NCI-H2227 treated with DMSO at 0.1 percent for 48 hours (cell line): ENCODE data around the gene ETFA.
"Not testable (repeated sequence)": the region's sequence is repeated elsewhere in the genome, so short reads cannot be mapped to it uniquely, and the experiment has no call there.

Experiments
- DNase-seq: peaks from one replicate; lab custom pipeline; 2025; lab: John Stamatoyannopoulos, UW

The ETFA gene

DNA sequence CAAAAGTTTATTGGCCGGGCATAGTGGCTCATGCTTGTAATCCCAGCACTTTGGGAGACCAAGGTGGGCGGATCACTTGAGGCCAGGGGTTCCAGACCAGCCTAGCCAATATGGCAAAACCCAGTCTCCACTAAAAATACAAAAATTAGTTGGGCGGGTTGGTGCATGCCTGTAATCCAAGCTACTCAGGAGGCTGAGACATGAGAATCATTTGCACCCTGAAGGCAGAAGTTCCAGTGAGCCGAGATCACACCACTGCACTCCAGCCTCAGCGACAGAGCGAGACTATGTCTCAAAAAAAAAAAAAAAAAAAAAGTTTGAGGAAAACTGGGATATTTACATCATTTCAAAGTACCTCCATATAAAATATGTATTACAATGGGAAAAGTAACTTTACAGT lies 40.4 kb downstream of the ETFA start:
- DNase-seq = no peak

- DNase-seq = no peak
Measured at GRCh38 chr15:76267077-76267476, 44.2 kb downstream of the ETFA start.

DNA sequence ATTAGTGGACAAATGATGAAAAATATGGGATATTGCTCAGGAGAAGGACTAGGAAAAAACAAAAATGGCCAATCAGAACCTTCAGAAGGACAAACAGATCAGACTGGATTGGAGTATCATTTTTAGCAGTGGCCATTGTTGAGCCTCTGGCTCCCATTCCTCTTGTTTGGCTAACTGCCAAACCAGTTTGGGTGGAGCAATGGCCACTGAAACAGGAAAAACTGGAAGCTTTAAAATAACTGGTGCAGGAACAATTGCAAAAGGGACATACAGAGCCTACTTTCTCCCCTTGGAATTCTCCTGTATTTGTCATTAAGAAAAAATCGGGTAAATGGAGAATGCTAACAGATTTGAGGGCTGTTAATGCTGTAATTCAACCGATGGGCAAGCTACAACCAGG lies 45.5 kb downstream of the ETFA start:
- DNase-seq = not testable (repeated sequence)

GRCh38 chr15:76260246-76260938 lies 50.9 kb downstream of the ETFA start:
- no peak for DNase-seq

DNA sequence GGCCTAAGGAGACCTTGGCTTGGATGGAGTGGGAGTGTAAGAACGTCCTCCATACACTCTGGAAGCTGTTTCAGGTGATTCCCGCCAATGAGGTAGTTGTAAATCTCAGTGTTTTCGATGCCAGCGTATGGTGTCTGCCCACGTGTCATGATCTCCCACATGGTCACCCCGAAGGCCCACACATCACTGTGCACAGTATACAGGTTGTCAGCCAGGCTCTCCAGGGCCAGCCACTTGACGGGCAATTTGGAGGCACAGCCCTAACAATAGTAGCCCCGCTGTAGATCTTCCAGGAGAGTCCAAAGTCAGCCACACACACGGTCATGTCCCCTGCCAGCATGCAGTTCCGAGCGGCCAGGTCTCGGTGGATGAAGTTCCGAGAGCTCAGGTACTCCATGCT lies 51.9 kb downstream of the ETFA start:
- DNase-seq = no peak

DNA sequence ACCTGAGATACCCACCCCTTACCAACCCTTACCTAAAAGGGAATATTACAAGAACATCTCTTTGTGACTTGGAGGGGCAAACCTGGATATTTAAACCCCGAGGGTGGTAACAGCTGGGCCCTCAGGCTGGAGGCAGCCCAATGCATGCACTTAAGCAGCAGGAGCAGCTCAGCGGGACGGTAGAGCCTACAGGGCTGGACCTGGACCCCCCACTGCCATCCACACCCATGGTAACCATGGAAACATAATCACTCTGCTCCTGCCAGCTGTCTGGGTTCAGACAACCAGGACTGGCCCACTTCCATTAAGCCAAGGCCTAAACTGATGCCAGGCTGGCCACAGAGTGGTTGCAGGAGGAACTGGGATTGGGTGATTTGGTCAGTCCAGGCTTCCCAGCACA lies 52.8 kb downstream of the ETFA start:
- no peak for DNase-seq

GRCh38 chr15:76253691-76254473 lies 57.4 kb downstream of the ETFA start:
- no peak for DNase-seq

DNA sequence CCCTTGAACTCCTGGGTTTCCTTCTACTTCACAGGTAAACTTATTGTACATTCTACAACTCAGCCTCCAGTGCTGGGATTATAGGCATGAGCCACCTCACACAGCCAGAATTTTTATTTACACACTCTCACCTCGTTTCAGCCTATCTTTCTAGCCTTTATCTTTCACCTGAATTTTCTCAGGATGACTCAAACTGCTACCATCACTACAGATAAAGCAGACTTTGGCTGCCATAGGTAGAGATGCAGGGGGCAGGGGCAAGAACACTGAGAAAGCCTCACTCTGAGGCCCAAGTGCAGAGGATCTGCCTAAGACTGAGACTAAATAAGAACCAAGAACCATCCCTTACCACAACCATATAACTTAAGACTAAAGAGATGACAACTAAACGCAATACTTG lies 59.0 kb downstream of the ETFA start:
- DNase-seq = no peak

GRCh38 chr15:76251717-76252116 lies 59.6 kb downstream of the ETFA start:
- DNase-seq = no peak

DNA sequence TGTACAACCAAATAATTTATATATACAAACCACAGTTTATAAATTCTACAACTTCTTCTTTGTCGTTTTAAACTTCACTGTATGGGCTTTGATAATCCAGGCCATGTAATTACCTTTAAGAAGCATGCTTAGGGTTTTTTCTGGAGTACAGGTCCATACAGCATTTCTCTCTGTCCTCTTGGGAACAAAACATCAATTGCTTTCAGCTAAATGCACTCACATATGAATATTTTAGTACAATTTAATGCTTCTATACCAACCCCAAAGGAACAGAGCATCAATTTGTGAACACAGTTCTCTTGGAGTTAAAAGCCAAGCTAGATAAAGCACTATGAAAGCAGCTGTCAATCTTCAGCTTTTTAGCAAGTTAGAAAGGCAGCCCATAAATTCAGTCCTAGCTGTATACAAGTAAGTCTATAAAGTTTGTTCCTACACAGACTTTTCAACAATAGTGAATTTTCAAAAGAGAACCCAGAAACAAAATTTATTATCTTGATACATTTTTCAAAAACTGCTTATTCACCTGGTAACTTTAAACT lies 66.1 kb downstream of the ETFA start:
- DNase-seq = no peak

DNA sequence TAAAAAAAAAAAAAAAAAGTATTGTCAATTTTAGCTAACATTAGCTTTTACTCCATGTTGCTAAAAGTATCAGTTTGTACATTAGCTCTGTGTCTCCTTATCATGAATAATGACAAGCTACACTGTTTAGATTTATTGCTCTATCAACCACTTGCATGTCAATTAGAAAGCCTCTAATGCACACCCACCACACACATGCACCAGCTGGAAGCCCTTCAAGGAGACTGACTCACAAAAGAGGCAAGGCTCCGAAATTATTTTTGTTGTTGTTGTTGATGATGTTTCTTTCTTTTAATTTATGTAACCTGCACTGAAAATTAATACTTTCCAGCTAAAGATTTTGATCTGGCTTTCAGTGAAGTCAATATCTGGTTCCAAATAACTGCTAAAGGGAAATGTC lies 71.5 kb downstream of the ETFA start:
- DNase-seq = no peak

DNA sequence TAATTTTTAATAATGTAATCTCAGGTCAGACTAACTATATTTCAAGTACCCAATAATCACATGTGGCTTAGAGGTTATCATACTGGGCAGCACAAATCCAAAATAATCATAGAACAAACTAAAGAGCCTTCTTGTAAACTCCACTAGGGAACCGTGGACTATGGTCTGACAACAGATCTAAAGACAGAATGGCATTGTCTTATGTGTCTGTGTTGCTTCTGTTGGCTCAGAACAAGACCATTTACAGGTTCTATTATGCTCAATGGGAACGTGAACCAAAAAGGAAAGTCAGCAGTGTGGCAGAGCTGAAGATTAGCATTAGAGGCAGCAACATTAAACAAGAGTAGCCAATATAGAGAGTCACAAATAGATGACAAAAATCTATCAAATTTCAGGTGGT lies 74.9 kb downstream of the ETFA start:
- DNase-seq = no peak

GRCh38 chr15:76235186-76235826 lies 76.0 kb downstream of the ETFA start:
- peak; percentile 56 for DNase-seq

DNA sequence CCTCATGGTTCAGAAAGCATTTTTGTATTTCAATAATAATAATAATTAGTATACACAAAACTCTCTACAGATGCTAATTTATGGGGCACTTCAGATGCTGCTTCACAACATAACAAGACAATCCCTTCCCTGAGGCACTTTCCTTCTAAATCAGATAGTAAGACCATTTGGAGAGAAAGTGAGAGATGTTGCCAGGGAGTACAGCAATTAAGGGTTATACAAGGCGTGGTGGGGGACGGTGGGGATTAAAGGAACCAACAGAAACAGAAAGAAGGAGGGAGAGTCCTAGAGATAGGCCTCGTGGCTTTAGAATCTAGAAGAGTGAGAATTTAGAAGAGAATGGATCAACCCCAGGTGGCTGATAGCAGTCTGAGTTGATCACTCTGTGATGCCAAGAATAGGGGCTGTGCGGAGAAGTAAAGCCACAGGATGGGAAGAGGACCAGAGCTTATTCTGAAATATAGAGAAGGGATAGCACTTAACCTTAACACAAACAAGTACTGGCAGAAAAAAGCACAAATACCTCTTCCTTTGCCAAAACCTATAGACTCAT lies 76.9 kb downstream of the ETFA start:
- DNase-seq = peak; percentile 37

GRCh38 chr15:76233921-76234320 lies 77.3 kb downstream of the ETFA start:
- no peak for DNase-seq

DNA sequence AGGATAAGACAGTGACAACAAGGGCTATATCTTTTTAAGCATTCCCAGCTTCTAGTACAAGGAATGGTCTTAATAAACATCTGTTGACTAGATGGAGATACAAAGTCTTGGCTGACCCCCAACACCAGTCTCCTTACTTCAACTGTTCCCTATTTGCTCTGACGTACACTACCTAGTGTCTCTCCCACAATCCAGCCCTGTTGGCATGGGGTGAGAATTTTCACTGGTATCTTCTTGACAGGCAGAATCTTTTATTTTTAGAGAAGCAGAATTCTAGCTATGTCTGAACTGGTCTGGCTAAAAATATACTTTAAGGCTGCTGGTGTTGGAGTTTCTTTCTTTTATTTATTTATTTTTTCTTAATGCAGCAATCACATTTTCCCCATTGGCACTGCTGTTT lies 82.0 kb downstream of the ETFA start:
- DNase-seq = no peak

DNA sequence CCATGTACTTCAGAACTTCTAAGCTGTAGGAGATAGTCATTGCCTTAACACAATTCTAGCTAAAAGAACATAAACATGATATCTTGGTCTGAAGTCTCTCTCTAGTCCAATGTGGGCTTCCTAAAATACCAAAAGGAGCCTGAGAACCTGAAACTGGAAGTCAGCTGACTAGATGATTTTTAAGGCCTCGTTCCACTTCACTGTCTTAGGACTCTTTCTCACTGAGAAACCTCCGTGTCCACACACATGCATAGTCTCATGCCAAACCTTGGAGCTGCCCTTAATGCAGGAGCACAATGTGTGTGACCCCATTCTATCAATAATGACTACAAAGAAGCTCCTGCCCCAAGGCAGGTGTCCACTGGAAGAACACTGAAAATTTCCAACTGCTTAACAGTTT lies 87.7 kb downstream of the ETFA start:
- DNase-seq = no peak

GRCh38 chr15:76222159-76222558 lies 89.1 kb downstream of the ETFA start:
- no peak for DNase-seq

GRCh38 chr15:76221085-76221767 lies 90.0 kb downstream of the ETFA start:
- no peak for DNase-seq

DNA sequence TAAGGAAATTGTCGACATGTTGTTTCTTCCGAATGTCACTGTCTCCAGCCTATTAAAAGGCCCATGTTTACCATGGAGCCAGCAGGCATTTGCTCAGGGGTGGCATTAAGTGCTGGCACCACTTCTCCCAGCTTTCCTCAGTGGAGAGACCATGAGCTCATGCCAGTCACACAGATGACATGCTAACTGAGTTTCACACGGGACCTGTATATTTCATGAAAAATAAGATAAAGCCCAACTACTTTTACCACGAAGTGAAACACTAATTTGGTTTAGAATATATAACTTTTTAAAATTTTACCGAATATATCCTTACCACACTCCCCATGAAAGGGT lies 93.4 kb downstream of the ETFA start:
- DNase-seq = no peak

DNA sequence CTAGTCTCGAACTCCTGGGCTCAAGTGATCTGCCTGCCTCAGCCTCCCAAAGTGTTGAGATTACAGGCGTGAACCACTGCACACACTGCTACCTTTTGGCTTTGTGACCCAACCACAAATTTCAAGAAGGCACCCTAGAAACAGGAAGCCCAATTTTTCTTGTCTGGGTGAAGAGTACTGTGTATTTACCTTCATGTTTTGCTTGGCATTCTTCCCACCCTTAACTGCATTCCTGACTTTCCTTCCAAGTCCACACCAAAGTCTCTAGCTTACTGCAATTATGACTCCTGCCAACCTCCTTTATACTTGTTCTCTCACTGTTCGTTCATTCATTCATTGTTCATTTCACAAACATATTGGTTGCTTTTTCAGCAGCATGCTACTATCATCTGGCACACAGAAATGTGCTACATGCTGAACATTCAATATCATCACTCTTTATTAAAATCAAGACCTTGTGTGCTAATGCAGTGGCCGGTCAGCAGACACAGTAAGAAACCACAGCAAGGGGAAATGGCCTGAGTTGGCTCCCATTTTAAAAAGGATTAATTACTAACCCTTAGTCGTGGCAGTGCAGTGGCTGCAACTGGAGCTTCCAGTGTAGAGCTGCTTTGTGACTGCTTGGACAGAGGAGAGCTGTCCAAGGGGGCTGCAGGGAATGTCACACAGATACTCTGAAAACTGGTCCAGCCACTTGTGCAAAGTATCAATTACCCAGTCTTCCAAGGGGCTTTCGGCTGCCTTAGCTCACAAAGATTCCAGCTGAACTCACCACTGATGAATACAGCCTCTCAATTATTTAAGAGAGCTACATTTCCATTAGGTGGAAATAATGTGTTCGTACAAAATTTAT lies 94.0 kb downstream of the ETFA start:
- DNase-seq = no peak
